ENCODE data around the gene VSIG1. TPM values are rescaled to one million over a fixed set of nuclear protein-coding genes. Genes with fewer than 3 reads are reported as not detected.

The VSIG1 gene
- total RNA-seq, 3 donors from 2014 or later: not detected

- Histone ChIP-seq H3K9me3 (no peaks in the 10 kb centered on the region), H3K4me1 (no peaks in the 10 kb centered on the region), H3K36me3 (no peaks in the 10 kb centered on the region), H3K4me3 (no peak overlapping the region), H3K27ac (no peak overlapping the region), H3K27me3 (peaks cover 0 to 54% of the 10 kb centered on the region in 2 donors)
- no peak for DNase-seq (ENCODE audit: low spot score in 2 of 2)
- intact Hi-C loops (cut with DNase I; ENCODE audit: low total_unique reads): no loop called here
- TF ChIP-seq POLR2AphosphoS5 (IDR thresholded peaks at IDR 0.05): no peak
- no peak for TF ChIP-seq POLR2A (IDR thresholded peaks at IDR 0.05)
- no peak for TF ChIP-seq CTCF (IDR thresholded peaks at IDR 0.05)
Observed at GRCh38 chrX:108059801-108060200, 14.9 kb downstream of the VSIG1 start.

GRCh38 chrX:108064001-108064400 lies 19.1 kb downstream of the VSIG1 start:
- peaks cover 0 to 60% of the 10 kb centered on the region in 2 donors for H3K27me3 ChIP-seq
- no peaks in the 10 kb centered on the region for H3K36me3 ChIP-seq
- intact Hi-C loops (cut with DNase I; ENCODE audit: low total_unique reads): no loop called here
- TF ChIP-seq POLR2AphosphoS5 (IDR thresholded peaks at IDR 0.05) (no peak), POLR2A (IDR thresholded peaks at IDR 0.05) (no peak), CTCF (IDR thresholded peaks at IDR 0.05) (no peak)
- no peak overlapping the region for H3K27ac ChIP-seq
- H3K4me1 ChIP-seq: no peaks in the 10 kb centered on the region
- H3K9me3 ChIP-seq: no peaks in the 10 kb centered on the region
- DNase-seq (ENCODE audit: low spot score in 2 of 2): no peak
- H3K4me3 ChIP-seq: no peak overlapping the region

GRCh38 chrX:108064613-108065012 lies 19.7 kb downstream of the VSIG1 start:
- TF ChIP-seq POLR2A (IDR thresholded peaks at IDR 0.05): no peak
- TF ChIP-seq POLR2AphosphoS5 (IDR thresholded peaks at IDR 0.05): no peak
- no peak for TF ChIP-seq CTCF (IDR thresholded peaks at IDR 0.05)

GRCh38 chrX:108068121-108068520 lies 23.3 kb downstream of the VSIG1 start:
- peaks cover 0 to 70% of the 10 kb centered on the region in 2 donors for H3K27me3 ChIP-seq
- no peak for DNase-seq (ENCODE audit: low spot score in 2 of 2)
- no peak overlapping the region for H3K4me3 ChIP-seq
- no peaks in the 10 kb centered on the region for H3K9me3 ChIP-seq
- no peak overlapping the region for H3K27ac ChIP-seq
- no peaks in the 10 kb centered on the region for H3K4me1 ChIP-seq
- TF ChIP-seq POLR2A (IDR thresholded peaks at IDR 0.05) (no peak), POLR2AphosphoS5 (IDR thresholded peaks at IDR 0.05) (no peak), CTCF (IDR thresholded peaks at IDR 0.05) (no peak)
- no peaks in the 10 kb centered on the region for H3K36me3 ChIP-seq
- intact Hi-C loops (cut with DNase I; ENCODE audit: low total_unique reads): no loop called here

More at GRCh38 chrX:108064613-108065012, 19.7 kb downstream of the VSIG1 start:
- intact Hi-C loops (cut with DNase I; ENCODE audit: low total_unique reads): no loop called here
- Histone ChIP-seq H3K4me3 (no peak overlapping the region), H3K36me3 (no peaks in the 10 kb centered on the region), H3K27ac (no peak overlapping the region), H3K27me3 (peaks cover 0 to 62% of the 10 kb centered on the region in 2 donors), H3K9me3 (no peaks in the 10 kb centered on the region), H3K4me1 (no peaks in the 10 kb centered on the region)
- DNase-seq (ENCODE audit: low spot score in 2 of 2): no peak

- Histone ChIP-seq H3K27me3 (peaks cover 0 to 81% of the 10 kb centered on the region in 2 donors), H3K4me3 (no peak overlapping the region), H3K9me3 (no peaks in the 10 kb centered on the region), H3K27ac (no peak overlapping the region), H3K36me3 (no peaks in the 10 kb centered on the region), H3K4me1 (no peaks in the 10 kb centered on the region)
- no peak for DNase-seq (ENCODE audit: low spot score in 2 of 2)
- no peak for TF ChIP-seq POLR2A (IDR thresholded peaks at IDR 0.05)
- no peak for TF ChIP-seq POLR2AphosphoS5 (IDR thresholded peaks at IDR 0.05)
- no peak for TF ChIP-seq CTCF (IDR thresholded peaks at IDR 0.05)
- intact Hi-C loops (cut with DNase I; ENCODE audit: low total_unique reads): no loop called here
Observed at GRCh38 chrX:108070891-108071290, 26.0 kb downstream of the VSIG1 start.

All from breast epithelium (tissue), 4 donors.